Subcutaneous abdominal adipose tissue (tissue), 5 donors: ENCODE measurements around the gene KXD1.
A peak's percentile ranks its signal among the peaks of the same experiment; 100 is the strongest.

Source experiments
- H3K27ac ChIP-seq: one replicate; pipeline ENCODE4 v1.7.0; 2013; ENCODE audit warnings: low read depth, mild to moderate bottlenecking, inconsistent platforms, low read length, moderate library complexity
- H3K27me3 ChIP-seq, 5 donors: one replicate each; pipeline ENCODE4 v1.7.0; 2013; ENCODE audit warnings: low read length in 5 of 5, inconsistent platforms in 1 of 5; ENCODE audit not compliant: control insufficient read depth in 5 of 5, insufficient read depth in 4 of 5
- H3K36me3 ChIP-seq, 5 donors: one replicate each; pipeline ENCODE4 v1.7.0; 2013; ENCODE audit warnings: low read length in 5 of 5; ENCODE audit not compliant: control insufficient read depth in 5 of 5, insufficient read depth in 5 of 5
- H3K4me1 ChIP-seq, 5 donors: one replicate each; pipeline ENCODE4 v1.7.0; 2013; ENCODE audit warnings: low read length in 5 of 5, mild to moderate bottlenecking in 3 of 5, moderate library complexity in 1 of 5; ENCODE audit not compliant: control insufficient read depth in 5 of 5, insufficient read depth in 5 of 5
- H3K4me3 ChIP-seq, 5 donors: one replicate each; pipeline ENCODE4 v1.7.0; 2013; ENCODE audit warnings: low read length in 5 of 5, low read depth in 1 of 5
- H3K9ac ChIP-seq, 5 donors: one replicate each; pipeline ENCODE4 v1.7.0; 2013; ENCODE audit warnings: low read length in 5 of 5, mild to moderate bottlenecking in 4 of 5, moderate library complexity in 3 of 5
- H3K9me3 ChIP-seq, 5 donors: one replicate each; pipeline ENCODE4 v1.7.0; 2013; ENCODE audit warnings: low read length in 5 of 5; ENCODE audit not compliant: control insufficient read depth in 5 of 5
- donor health status: healthy.
- donor health status: healthy.
- donor health status: healthy.
- donor health status: healthy.
- donor health status: healthy.

The KXD1 gene

GRCh38 chr19:18543814-18544475 lies 13.7 kb upstream of the KXD1 start:
- H3K9me3 ChIP-seq = no peaks in the 10 kb centered on the region
- peaks cover 4 to 26% (median 20%) of the 10 kb centered on the region in 5 donors for H3K36me3 ChIP-seq
- H3K27ac ChIP-seq = no peak overlapping the region
- peak overlapping the region; percentile 49 to 79 (median 67) for H3K4me3 ChIP-seq
- H3K27me3 ChIP-seq = no peaks in the 10 kb centered on the region
- peaks cover 0 to 24% (median 19%) of the 10 kb centered on the region in 5 donors for H3K4me1 ChIP-seq
- peak overlapping the region in 3 of 5 donors; percentile 45 to 49 (median 47) for H3K9ac ChIP-seq

GRCh38 chr19:18551631-18552030 lies 6.0 kb upstream of the KXD1 start:
- no peaks in the 10 kb centered on the region for H3K36me3 ChIP-seq
- no peaks in the 10 kb centered on the region for H3K9me3 ChIP-seq
- no peak overlapping the region for H3K9ac ChIP-seq
- H3K4me1 ChIP-seq = no peaks in the 10 kb centered on the region
- no peaks in the 10 kb centered on the region for H3K27me3 ChIP-seq
- no peak overlapping the region for H3K4me3 ChIP-seq
- no peak overlapping the region for H3K27ac ChIP-seq

DNA sequence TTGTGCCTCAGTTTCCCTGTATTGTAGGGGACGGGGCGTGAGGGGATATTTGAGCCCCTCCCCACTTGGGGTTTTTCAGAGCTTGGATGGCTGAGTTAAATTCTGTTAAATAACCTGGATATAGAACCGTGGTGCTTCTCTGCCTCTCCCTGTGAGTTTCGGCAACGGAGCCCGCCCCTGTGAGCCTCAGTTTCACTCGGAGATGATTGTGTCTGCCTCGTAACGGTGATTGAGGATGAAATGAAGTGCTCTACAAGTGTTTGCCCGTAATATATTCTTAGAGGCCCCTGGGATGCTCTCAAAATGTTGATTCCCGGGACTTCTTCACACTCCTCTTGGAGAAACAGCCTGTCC lies 509 bp downstream of the KXD1 start:
- peaks cover 2 to 33% (median 32%) of the 10 kb centered on the region in 5 donors for H3K4me1 ChIP-seq
- H3K4me3 ChIP-seq = peak overlapping the region; percentile 75 to 95 (median 88)
- H3K27me3 ChIP-seq = no peaks in the 10 kb centered on the region
- H3K9me3 ChIP-seq = no peaks in the 10 kb centered on the region
- H3K27ac ChIP-seq = peak overlapping the region; percentile 86
- H3K36me3 ChIP-seq = peaks cover 0 to 16% (median 9%) of the 10 kb centered on the region in 5 donors
- H3K9ac ChIP-seq = peak overlapping the region; percentile 88 to 96 (median 92)

- Histone ChIP-seq H3K36me3 (peaks cover 0 to 19% (median 9%) of the 10 kb centered on the region in 5 donors), H3K4me3 (peak overlapping the region; percentile 75 to 95 (median 88)), H3K9ac (peak overlapping the region; percentile 88 to 96 (median 92)), H3K27me3 (no peaks in the 10 kb centered on the region), H3K9me3 (no peaks in the 10 kb centered on the region), H3K4me1 (peaks cover 2 to 33% (median 32%) of the 10 kb centered on the region in 5 donors), H3K27ac (peak overlapping the region; percentile 86)
These were observed 934 bp downstream of the KXD1 start for GRCh38 chr19:18558604-18559003.

GRCh38 chr19:18559685-18560084 lies 2.0 kb downstream of the KXD1 start:
- Histone ChIP-seq H3K27ac (peak overlapping the region; percentile 61), H3K27me3 (no peaks in the 10 kb centered on the region), H3K36me3 (peaks cover 0 to 30% (median 13%) of the 10 kb centered on the region in 5 donors), H3K4me1 (peaks cover 2 to 33% (median 32%) of the 10 kb centered on the region in 5 donors), H3K9ac (peak overlapping the region in 2 of 5 donors; percentile 9 to 62), H3K9me3 (no peaks in the 10 kb centered on the region), H3K4me3 (no peak overlapping the region)

- Histone ChIP-seq H3K4me3 (no peak overlapping the region), H3K27ac (peak overlapping the region; percentile 88), H3K27me3 (no peaks in the 10 kb centered on the region), H3K36me3 (peaks cover 0 to 53% (median 31%) of the 10 kb centered on the region in 5 donors), H3K4me1 (peaks cover 2 to 33% (median 32%) of the 10 kb centered on the region in 5 donors), H3K9ac (peak overlapping the region in 3 of 5 donors; percentile 38 to 56 (median 54)), H3K9me3 (no peaks in the 10 kb centered on the region)
These were observed 4.4 kb downstream of the KXD1 start for GRCh38 chr19:18562086-18562485.

GRCh38 chr19:18566953-18567352 lies 9.3 kb downstream of the KXD1 start:
- no peak overlapping the region for H3K9ac ChIP-seq
- H3K27ac ChIP-seq = no peak overlapping the region
- H3K36me3 ChIP-seq = peaks cover 0 to 73% (median 54%) of the 10 kb centered on the region in 5 donors
- H3K27me3 ChIP-seq = no peaks in the 10 kb centered on the region
- peaks cover 2 to 17% (median 6%) of the 10 kb centered on the region in 5 donors for H3K4me1 ChIP-seq
- H3K9me3 ChIP-seq = no peaks in the 10 kb centered on the region
- H3K4me3 ChIP-seq = no peak overlapping the region

GRCh38 chr19:18568367-18568766 lies 10.7 kb downstream of the KXD1 start:
- H3K4me3 ChIP-seq = no peak overlapping the region
- H3K36me3 ChIP-seq = peaks cover 0 to 68% (median 52%) of the 10 kb centered on the region in 5 donors

DNA sequence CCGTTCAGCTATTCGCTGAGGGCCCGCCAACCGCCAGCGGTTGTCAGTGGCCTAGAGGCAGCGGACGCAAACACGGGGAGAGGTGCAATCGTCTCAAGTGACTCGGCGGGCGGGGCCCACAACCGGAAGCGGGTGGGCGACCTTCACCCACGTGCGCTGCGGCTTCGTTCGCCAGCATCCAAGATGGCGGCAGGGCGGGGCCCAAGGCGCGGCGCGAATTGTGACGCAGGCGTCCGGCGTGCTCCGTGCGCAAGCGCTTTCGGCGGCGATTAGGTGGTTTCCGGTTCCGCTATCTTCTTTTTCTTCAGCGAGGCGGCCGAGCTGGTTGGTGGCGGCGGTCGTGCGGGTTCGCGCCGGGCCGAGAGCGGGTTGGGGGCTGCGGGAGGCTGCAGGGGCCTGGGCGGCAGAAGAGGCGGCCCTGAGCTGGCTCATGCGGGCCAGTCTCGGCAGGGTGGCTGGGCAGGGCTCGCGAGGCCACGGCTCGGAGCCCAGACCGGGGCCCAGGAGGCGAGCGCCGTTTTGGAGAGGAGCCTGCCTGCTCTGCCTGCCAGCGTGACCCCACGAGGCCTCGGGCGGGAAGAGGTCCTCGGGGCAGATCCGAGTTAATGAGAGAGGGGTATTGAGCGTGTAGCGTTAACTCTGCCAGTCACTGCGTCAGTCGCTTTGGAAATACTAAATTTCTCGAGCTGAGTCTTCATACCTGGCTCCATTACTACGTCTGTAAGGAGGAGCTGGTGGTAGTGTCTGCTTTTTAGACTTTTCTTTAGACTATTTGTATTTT lies 14.1 kb downstream of the KXD1 start, which contains the start of gene UBA52:
UBA52 (plus strand) TSS at position 294 of the 781 bp plus-strand sequence. CDS start 1,444 bp downstream, outside the sequence.
- peak within 1 kb of the TSS; percentile 89 for H3K27ac ChIP-seq
- peaks cover 9 to 23% (median 21%) of the 10 kb centered on the region in 5 donors for H3K4me1 ChIP-seq
- H3K9ac ChIP-seq = peak within 1 kb of the TSS; percentile 87 to 98 (median 96)
- H3K9me3 ChIP-seq = no peaks in the 10 kb centered on the region
- peaks cover 0 to 69% (median 62%) of the 10 kb centered on the region in 5 donors for H3K36me3 ChIP-seq
- no peaks in the 10 kb centered on the region for H3K27me3 ChIP-seq
- peak within 1 kb of the TSS; percentile 69 to 95 (median 90) for H3K4me3 ChIP-seq

More at GRCh38 chr19:18568367-18568766, 10.7 kb downstream of the KXD1 start:
- H3K9ac ChIP-seq = no peak overlapping the region
- peaks cover 9 to 22% (median 18%) of the 10 kb centered on the region in 5 donors for H3K4me1 ChIP-seq
- H3K9me3 ChIP-seq = no peaks in the 10 kb centered on the region
- no peaks in the 10 kb centered on the region for H3K27me3 ChIP-seq
- no peak overlapping the region for H3K27ac ChIP-seq
